ENCODE data around the gene CAMLG.
A peak's percentile ranks its signal among the peaks of the same experiment; 100 is the strongest.
"Not testable (repeated sequence)": the region's sequence is repeated elsewhere in the genome, so short reads cannot be mapped to it uniquely, and the experiment has no call there.

The CAMLG gene

GRCh38 chr5:134708301-134708700 is 30.0 kb upstream of the CAMLG start (continued):
- TF ChIP-seq ZBTB7A (tag by site-specific recombination; IDR thresholded peaks at IDR 0.05; ENCODE audit: low read depth) = no peak

GRCh38 chr5:134714120-134714519 is 24.2 kb upstream of the CAMLG start:
- no peak overlapping the region for H3K27ac ChIP-seq (ENCODE audit: extremely low read depth, low read depth, low read length)
- no peak overlapping the region for H3K4me3 ChIP-seq (ENCODE audit: low read depth, low read length)
- ChIA-PET CTCF (interaction anchor here (0.6 kb wide), 1 partner anchor 126 kb away, joined by 3 read pairs; no protein-coding TSS in a partner anchor), POLR2A (no interaction called here)
- TF ChIP-seq KLF7 (tag by site-specific recombination; IDR thresholded peaks at IDR 0.05; ENCODE audit: borderline replicate concordance) (no peak), OSR2 (tag by site-specific recombination; IDR thresholded peaks at IDR 0.05) (peak; percentile 69), SP7 (tag by site-specific recombination; IDR thresholded peaks at IDR 0.05) (0 out of 2 replicates have a peak, but pooled peaks have one; percentile 16), HIC1 (tag by site-specific recombination; IDR thresholded peaks at IDR 0.05) (peak; percentile 6; the same call in 1 of the 2 replicates), ZIC2 (tag by site-specific recombination; IDR thresholded peaks at IDR 0.05) (peak; percentile 96), ZNF791 (tag by site-specific recombination; IDR thresholded peaks at IDR 0.05) (no peak), PRDM6 (tag by site-specific recombination; IDR thresholded peaks at IDR 0.05) (peak; percentile 36; the same call in 1 of the 2 replicates), ZFHX2 (tag by site-specific recombination; conservative IDR thresholded peaks at IDR 0.05) (peak; percentile 74), EGR2 (tag by site-specific recombination; IDR thresholded peaks at IDR 0.05; ENCODE audit: low read depth) (peak; percentile 91), KLF16 (tag by site-specific recombination; IDR thresholded peaks at IDR 0.05) (no peak), ZNF423 (tag by site-specific recombination; IDR thresholded peaks at IDR 0.05) (peak; percentile 31; the same call in 1 of the 2 replicates), FEZF1 (tag by site-specific recombination; IDR thresholded peaks at IDR 0.05) (peak; percentile 56; the same call in 1 of the 2 replicates), GLIS1 (tag by site-specific recombination; IDR thresholded peaks at IDR 0.05) (peak; percentile 91)
- peaks cover 61 to 70% of the 10 kb centered on the region in 2 experiments for H3K36me3 ChIP-seq (ENCODE audit: control insufficient read depth in 2 of 2, insufficient read depth in 1 of 2, low read length in 2 of 2)
- H3K4me1 ChIP-seq (ENCODE audit: control insufficient read depth, insufficient read depth, low read length) = no peaks in the 10 kb centered on the region
- no peaks in the 10 kb centered on the region for H3K9me3 ChIP-seq (ENCODE audit: control insufficient read depth, insufficient read depth, low read depth, low read length)

- no peaks in the 10 kb centered on the region for H3K9me3 ChIP-seq (ENCODE audit: control insufficient read depth, insufficient read depth, low read depth, low read length)
- H3K4me3 ChIP-seq (ENCODE audit: low read depth, low read length) = no peak overlapping the region
- peaks cover 61 to 70% of the 10 kb centered on the region in 2 experiments for H3K36me3 ChIP-seq (ENCODE audit: control insufficient read depth in 2 of 2, insufficient read depth in 1 of 2, low read length in 2 of 2)
- ChIA-PET POLR2A (no interaction called here), CTCF (interaction anchor here (0.6 kb wide), 1 partner anchor 126 kb away, joined by 3 read pairs; no protein-coding TSS in a partner anchor)
- no peak overlapping the region for H3K27ac ChIP-seq (ENCODE audit: extremely low read depth, low read depth, low read length)
- H3K4me1 ChIP-seq (ENCODE audit: control insufficient read depth, insufficient read depth, low read length) = no peaks in the 10 kb centered on the region
- TF ChIP-seq ZNF701 (tag by site-specific recombination; IDR thresholded peaks at IDR 0.05) = no peak
Observed at GRCh38 chr5:134714541-134714940, 23.8 kb upstream of the CAMLG start.

- H3K9me3 ChIP-seq (ENCODE audit: control insufficient read depth, insufficient read depth, low read depth, low read length); H3K27ac ChIP-seq (ENCODE audit: extremely low read depth, low read depth, low read length); POLR2A ChIA-PET; H3K4me1 ChIP-seq (ENCODE audit: control insufficient read depth, insufficient read depth, low read length); H3K4me3 ChIP-seq (ENCODE audit: low read depth, low read length): not testable (repeated sequence)
- H3K36me3 ChIP-seq (ENCODE audit: control insufficient read depth in 2 of 2, insufficient read depth in 1 of 2, low read length in 2 of 2) = peaks cover 62 to 70% of the 10 kb centered on the region in 2 experiments
- CTCF ChIA-PET = interaction anchor here (0.7 kb wide), 1 partner anchor 23 kb away, joined by 3 read pairs; the partner anchor contains the start of gene CAMLG
Observed at GRCh38 chr5:134715466-134715865, 22.9 kb upstream of the CAMLG start.
